HUDEP-2 (cell line): ENCODE data around the gene SLAMF8.

Experiments used
- DNase-seq, 76 experiments: peaks; one replicate each; lab custom pipeline; 2025; ENCODE audit not compliant: unreplicated experiment in 76 of 76; lab: John Stamatoyannopoulos, UW

The SLAMF8 gene

GRCh38 chr1:159826441-159827101 lies at the start of gene SLAMF8:
Gene SLAMF8 (plus strand): TSS chr1:159826873. CDS start chr1:159826899, 26 bp downstream.
- no peak for DNase-seq

GRCh38 chr1:159778266-159778665 lies 48.4 kb upstream of the SLAMF8 start:
- DNase-seq: no peak

- no peak for DNase-seq
These were observed 47.2 kb upstream of the SLAMF8 start for GRCh38 chr1:159779403-159779851.

GRCh38 chr1:159780583-159781582 lies 45.8 kb upstream of the SLAMF8 start, which contains the start of gene DUSP23:
Gene DUSP23 (plus strand): TSS chr1:159780962. CDS start chr1:159781101, 139 bp downstream.
- DNase-seq: peak; percentile 32 to 97 (median 93)

- no peak for DNase-seq
These were observed 44.7 kb upstream of the SLAMF8 start for GRCh38 chr1:159781992-159782391.

- DNase-seq: no peak
These were observed 42.9 kb upstream of the SLAMF8 start for GRCh38 chr1:159783724-159784123.

- DNase-seq: no peak
These were observed 40.2 kb upstream of the SLAMF8 start for GRCh38 chr1:159786465-159786864.

- DNase-seq: no peak
These were observed 39.7 kb upstream of the SLAMF8 start for GRCh38 chr1:159786966-159787365.

- peak in 5 of 76 experiments; percentile 2 to 29 (median 9) for DNase-seq
These were observed 36.3 kb upstream of the SLAMF8 start for GRCh38 chr1:159790237-159790917.

GRCh38 chr1:159791031-159791430 lies 35.6 kb upstream of the SLAMF8 start:
- DNase-seq: no peak

- DNase-seq: no peak
These were observed 35.2 kb upstream of the SLAMF8 start for GRCh38 chr1:159791461-159791860.

- no peak for DNase-seq
These were observed 31.1 kb upstream of the SLAMF8 start for GRCh38 chr1:159795534-159795933.

GRCh38 chr1:159798893-159799292 lies 27.8 kb upstream of the SLAMF8 start:
- peak in 29 of 76 experiments; percentile 2 to 56 (median 25) for DNase-seq

- DNase-seq: no peak
These were observed 27.2 kb upstream of the SLAMF8 start for GRCh38 chr1:159799446-159799985.

GRCh38 chr1:159800177-159800930 lies 26.3 kb upstream of the SLAMF8 start:
- DNase-seq: no peak

GRCh38 chr1:159802111-159802510 lies 24.6 kb upstream of the SLAMF8 start, which contains the start of gene FCRL6:
Gene FCRL6 (plus strand): TSS chr1:159802360. CDS start chr1:159802425, 65 bp downstream.
- no peak for DNase-seq

GRCh38 chr1:159803956-159804689 lies 22.6 kb upstream of the SLAMF8 start:
- no peak for DNase-seq

- no peak for DNase-seq
These were observed 21.7 kb upstream of the SLAMF8 start for GRCh38 chr1:159804924-159805323.

GRCh38 chr1:159815926-159816325 lies 10.7 kb upstream of the SLAMF8 start:
- DNase-seq: no peak
